ENCODE data around the gene AQP2.

AQP2 gene

DNA sequence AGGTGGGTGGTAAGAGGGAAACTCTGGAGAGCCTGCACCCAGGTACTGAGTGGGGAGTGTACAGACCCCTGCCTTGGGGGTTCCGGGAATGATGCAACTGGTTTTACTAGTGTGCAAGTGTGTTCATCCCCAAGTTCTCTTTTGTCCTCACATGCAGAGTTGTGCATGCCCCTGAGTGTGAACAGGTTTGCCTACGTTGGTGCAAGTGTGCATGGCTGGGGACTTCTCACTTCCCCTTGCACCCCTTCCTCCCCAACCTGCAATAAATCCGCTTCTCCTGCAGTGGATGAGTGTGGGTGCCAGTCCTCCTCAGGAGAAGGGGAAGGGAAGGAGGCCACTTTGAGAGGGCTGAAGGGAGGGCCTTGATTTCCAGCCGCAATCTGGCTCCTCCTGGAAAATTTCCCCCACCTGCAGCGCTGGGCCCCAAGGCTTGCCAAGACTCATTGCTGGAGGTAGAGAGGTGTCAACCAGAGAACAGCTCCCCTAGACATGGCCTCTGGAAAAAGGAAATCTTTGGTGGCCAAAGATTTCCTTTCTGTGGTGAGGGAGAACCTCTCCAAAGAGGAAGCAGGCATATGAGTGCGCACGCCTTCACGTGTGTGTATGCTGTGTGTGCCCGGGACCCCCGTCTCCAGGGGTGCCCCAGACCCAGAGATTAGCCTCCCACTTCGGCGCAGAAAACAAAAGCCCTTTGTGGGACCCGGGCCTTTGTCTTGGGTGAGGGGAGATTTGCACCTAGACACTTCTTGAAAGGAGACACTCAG lies 5.5 kb downstream of the AQP2 start:
- no peak for DNase-seq (ENCODE audit: low read depth)

GRCh38 chr12:49956663-49957569 lies 6.4 kb downstream of the AQP2 start:
- DNase-seq (ENCODE audit: low read depth), result no peak

GRCh38 chr12:49957570-49957967 lies 7.0 kb downstream of the AQP2 start:
- no peak for DNase-seq (ENCODE audit: low read depth)

DNA sequence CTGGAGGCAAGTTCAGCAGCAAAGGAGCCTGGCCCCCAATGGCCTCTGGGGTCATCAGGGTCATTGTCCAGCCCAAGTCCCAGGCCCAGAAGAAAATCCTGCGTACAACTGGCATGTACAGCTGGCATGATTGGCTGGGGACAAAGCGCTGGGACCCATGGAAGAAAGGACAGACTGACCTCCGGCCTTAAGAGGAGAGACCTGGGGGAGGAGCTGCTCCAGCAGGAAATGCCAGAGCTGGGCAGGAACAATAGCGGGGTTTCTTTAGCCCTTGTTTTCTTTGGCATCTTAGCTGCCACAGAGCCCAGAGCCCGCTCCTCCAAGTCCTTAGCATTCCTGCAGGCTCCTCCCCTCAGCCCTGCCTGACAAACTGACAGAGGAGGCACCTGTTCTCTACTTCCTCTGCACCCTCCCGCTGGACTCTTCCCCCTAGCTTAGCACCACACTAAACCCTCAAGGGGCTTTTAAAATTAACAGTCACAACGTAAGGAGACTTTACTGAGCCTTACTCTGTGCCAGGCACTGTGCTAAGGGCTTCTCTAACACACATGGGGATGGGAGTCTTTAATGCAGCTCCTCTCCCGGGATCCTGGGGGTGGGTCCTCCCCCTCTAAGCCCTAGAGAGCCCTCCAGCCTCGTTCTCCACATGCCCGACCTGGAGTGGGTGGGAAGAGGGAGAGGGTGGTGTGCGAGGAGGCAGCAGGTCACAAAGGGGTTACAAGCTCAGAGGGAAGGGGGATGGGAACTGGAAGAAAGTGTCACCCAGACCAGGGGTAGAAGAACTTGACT lies 9.3 kb downstream of the AQP2 start:
- no peak for DNase-seq (ENCODE audit: low read depth)

GRCh38 chr12:49960474-49961110 lies 10.1 kb downstream of the AQP2 start:
- no peak for DNase-seq (ENCODE audit: low read depth)

- no peak for DNase-seq (ENCODE audit: low read depth)
These were observed 10.8 kb downstream of the AQP2 start, which contains the start of gene AQP5 for GRCh38 chr12:49961111-49961922. Gene AQP5, plus strand, starts transcription at chr12:49961872. Its CDS starts 146 bp downstream, at chr12:49962018.

DNA sequence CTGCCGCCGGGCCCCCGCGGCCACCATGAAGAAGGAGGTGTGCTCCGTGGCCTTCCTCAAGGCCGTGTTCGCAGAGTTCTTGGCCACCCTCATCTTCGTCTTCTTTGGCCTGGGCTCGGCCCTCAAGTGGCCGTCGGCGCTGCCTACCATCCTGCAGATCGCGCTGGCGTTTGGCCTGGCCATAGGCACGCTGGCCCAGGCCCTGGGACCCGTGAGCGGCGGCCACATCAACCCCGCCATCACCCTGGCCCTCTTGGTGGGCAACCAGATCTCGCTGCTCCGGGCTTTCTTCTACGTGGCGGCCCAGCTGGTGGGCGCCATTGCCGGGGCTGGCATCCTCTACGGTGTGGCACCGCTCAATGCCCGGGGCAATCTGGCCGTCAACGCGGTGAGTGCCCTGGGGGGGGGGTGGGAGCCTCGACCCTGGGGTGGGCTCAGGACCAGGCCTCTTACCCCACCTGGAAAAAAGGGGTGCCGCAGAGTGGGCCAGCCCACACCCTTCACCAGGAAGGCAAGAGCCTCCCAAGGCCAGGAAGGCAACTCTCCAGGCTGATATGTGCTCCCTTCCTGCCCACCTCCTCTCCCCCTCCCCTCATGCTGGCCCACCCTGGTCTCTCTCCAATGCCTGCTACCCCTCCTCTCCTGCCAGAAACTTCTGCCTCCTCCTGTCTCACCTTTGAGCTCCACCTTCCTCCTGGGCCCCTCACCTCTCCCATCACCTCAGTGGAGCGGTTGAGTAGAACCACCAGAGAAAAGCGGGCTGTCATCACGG lies 11.6 kb downstream of the AQP2 start:
- DNase-seq (ENCODE audit: low read depth), result no peak

- DNase-seq (ENCODE audit: low read depth), result no peak
These were observed 12.6 kb downstream of the AQP2 start for GRCh38 chr12:49962861-49963765.

- DNase-seq (ENCODE audit: low read depth), result no peak
These were observed 13.7 kb downstream of the AQP2 start for GRCh38 chr12:49963976-49964815.

DNA sequence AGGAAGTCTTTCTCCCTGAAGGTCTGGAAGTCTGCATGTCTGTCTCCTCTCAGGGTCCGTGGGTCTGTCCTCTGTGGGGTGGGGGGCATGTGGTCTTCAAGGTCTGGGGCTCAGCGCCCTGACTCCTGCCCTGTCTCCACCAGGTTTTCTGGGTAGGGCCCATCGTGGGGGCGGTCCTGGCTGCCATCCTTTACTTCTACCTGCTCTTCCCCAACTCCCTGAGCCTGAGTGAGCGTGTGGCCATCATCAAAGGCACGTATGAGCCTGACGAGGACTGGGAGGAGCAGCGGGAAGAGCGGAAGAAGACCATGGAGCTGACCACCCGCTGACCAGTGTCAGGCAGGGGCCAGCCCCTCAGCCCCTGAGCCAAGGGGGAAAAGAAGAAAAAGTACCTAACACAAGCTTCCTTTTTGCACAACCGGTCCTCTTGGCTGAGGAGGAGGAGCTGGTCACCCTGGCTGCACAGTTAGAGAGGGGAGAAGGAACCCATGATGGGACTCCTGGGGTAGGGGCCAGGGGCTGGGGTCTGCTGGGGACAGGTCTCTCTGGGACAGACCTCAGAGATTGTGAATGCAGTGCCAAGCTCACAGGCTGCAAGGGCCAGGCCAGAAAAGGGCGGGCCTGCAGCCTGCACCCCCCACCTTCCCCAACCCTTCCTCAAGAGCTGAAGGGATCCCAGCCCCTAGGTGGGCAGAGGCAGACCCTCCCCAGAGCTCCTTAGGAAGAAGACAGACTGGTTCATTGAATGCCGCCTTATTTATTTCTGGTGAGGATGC lies 14.5 kb downstream of the AQP2 start:
- no peak for DNase-seq (ENCODE audit: low read depth)

GRCh38 chr12:49965836-49966235 lies 15.3 kb downstream of the AQP2 start:
- no peak for DNase-seq (ENCODE audit: low read depth)

GRCh38 chr12:49966511-49967041 lies 16.0 kb downstream of the AQP2 start:
- no peak for DNase-seq (ENCODE audit: low read depth)

DNA sequence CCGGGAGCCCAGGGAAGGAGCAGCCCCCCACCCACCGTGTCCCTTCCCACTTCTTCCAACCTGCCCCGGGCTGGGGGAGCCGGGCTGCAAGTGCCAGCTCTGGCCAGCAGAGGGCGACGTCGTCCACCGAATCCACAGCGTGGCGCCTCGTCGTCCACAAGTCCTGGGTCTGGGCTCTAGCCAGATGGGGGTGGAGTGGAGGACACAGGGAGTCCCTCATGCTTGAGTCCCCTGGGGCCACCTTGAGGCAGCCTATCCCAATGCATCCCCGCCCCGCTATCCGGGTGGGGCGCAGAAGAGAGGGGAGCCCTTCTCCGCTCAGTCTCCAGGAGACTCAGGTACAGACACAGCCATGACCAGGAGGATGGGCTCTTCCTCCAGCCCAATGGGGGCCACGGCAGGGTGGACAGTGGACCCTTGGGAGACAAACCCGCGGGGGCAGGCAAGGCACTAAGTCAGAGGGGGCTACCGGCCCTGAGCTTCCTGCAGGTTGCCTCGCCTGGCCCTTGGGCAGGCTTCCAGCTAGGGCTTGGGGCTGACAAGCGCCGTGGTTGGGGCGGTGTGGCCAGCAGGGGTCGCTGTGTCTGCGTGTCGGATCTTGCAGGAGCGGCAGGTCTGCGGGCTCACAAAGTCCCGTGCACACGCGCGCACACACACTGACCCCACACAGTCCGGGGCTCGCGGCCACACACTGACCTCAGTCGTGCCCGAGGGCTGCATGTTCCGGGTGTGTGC lies 16.7 kb downstream of the AQP2 start:
- peak; percentile 85 for DNase-seq (ENCODE audit: low read depth)

DNA sequence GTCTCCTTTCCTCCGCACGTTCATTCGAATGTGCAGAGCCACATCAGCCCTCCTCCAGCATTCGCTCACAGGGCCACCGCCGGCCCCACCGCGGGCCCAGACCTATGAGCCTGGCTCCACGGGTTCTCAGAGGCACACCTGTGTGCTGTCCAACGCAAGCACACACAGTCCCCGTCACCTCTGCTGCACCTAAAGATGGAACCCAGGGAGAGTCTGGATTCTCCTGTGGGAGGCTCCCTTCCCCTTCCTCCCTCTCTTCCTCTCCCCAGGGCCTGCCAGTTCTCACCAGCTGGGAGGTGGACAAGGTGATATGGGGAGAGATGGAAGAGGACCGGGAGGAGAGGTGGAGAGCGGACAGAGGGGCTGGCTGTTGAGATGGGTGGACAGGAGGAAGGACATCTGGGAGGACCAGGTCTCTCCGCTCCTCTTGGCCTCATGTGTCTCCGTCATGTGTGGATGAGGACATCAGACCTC lies 17.3 kb downstream of the AQP2 start:
- no peak for DNase-seq (ENCODE audit: low read depth)

GRCh38 chr12:49968471-49968870 lies 17.9 kb downstream of the AQP2 start:
- DNase-seq (ENCODE audit: low read depth), result no peak

GRCh38 chr12:49969027-49969426 lies 18.5 kb downstream of the AQP2 start:
- no peak for DNase-seq (ENCODE audit: low read depth)

Measured in stimulated activated CD8-positive, alpha-beta memory T cell treated with anti-CD3 and anti-CD28 coated beads, Interleukin-12 subunit alpha, Interleukin-12 subunit beta, amount 100 ng/mL, for 1 hour (primary cell).